Caco-2 (cell line): Measurements from ENCODE around the gene YDJC. TPM values are rescaled to one million over a fixed set of nuclear protein-coding genes. Genes with fewer than 3 reads are reported as not detected.

Source experiments
- BruUV-seq: library from RNA; stranded (reverse); fragments of 400-500 nt; replicated peaks from 2 replicates; lab custom pipeline; 2021; lab: Mats Ljungman, UMichigan
- CTCF ChIA-PET: fragments of 300-600 bp; sonication (Branson Sonifier 250); formaldehyde crosslinking; loops from one replicate; lab custom pipeline; 2022; ENCODE audit warnings: antibody characterized with exemption; lab: Charles Lee
- POLR2A ChIA-PET: fragments of 300-600 bp; sonication (Branson Sonifier 250); formaldehyde crosslinking; loops from one replicate; lab custom pipeline; 2022; ENCODE audit warnings: antibody characterized with exemption; lab: Charles Lee
- DNase-seq, 2 experiments: peaks; one replicate each; pipeline versions ENCODE4 v3.0.0 to v3.0.0-alpha.2; 2020 to 2022
- H3K27me3 ChIP-seq: replicated peaks from 2 replicates; pipeline ENCODE4 v1.6.0; 2011; ENCODE audit warnings: low read length; ENCODE audit not compliant: control insufficient read depth, insufficient read depth
- H3K36me3 ChIP-seq: 2 replicates; pipeline ENCODE4 v1.5.1; 2011; ENCODE audit warnings: low read length; ENCODE audit not compliant: control insufficient read depth, insufficient read depth
- H3K4me1 ChIP-seq: fragments of 250-450 bp; sonication (Bioruptor Pico); 2 replicates; pipeline ENCODE4 v1.5.1; 2020; ENCODE audit warnings: mild to moderate bottlenecking
- H3K4me3 ChIP-seq: 2 replicates; pipeline ENCODE4 v1.5.1; 2011; ENCODE audit warnings: low read depth, mild to moderate bottlenecking, control low read depth, low read length
- H3K9me3 ChIP-seq: fragments of 250-450 bp; sonication (Bioruptor Pico); 2 replicates; pipeline ENCODE4 v1.5.1; 2020; ENCODE audit warnings: mild to moderate bottlenecking, moderate library complexity
- H3K27ac Mint-ChIP-seq: one replicate; pipeline ENCODE4 v1.8.0; 2022; ENCODE audit warnings: mixed read lengths; ENCODE audit not compliant: unreplicated experiment
- H3K27me3 Mint-ChIP-seq: one replicate; pipeline ENCODE4 v1.8.0; 2022; ENCODE audit warnings: mixed read lengths; ENCODE audit not compliant: insufficient read depth, unreplicated experiment
- H3K36me3 Mint-ChIP-seq: one replicate; pipeline ENCODE4 v1.8.0; 2022; ENCODE audit warnings: mild to moderate bottlenecking, mixed read lengths; ENCODE audit not compliant: insufficient read depth, unreplicated experiment
- H3K4me1 Mint-ChIP-seq: one replicate; pipeline ENCODE4 v1.8.0; 2022; ENCODE audit warnings: low read depth, mixed read lengths; ENCODE audit not compliant: unreplicated experiment
- H3K4me3 Mint-ChIP-seq: one replicate; pipeline ENCODE4 v1.8.0; 2022; ENCODE audit warnings: mild to moderate bottlenecking, moderate library complexity, mixed read lengths; ENCODE audit not compliant: unreplicated experiment
- H3K9me3 Mint-ChIP-seq: one replicate; pipeline ENCODE4 v1.8.0; 2022; ENCODE audit warnings: mixed read lengths; ENCODE audit not compliant: unreplicated experiment
- intact Hi-C: fragments of 100-400 bp; cut with micrococcal nuclease; formaldehyde crosslinking; loops from one replicate; pipeline ENCODE4 v1.10.0; 2022; ENCODE audit not compliant: unreplicated experiment
- total RNA-seq: library from RNA; stranded (reverse); gene quantifications from 2 replicates; pipeline ENCODE4 v1.2.3, GENCODE V29; 2022
- TF ChIP-seq, protein P1 (sequence below), 2 experiments: fragments of 200-600 bp in 1 of 2; IDR thresholded peaks; 1 replicate in 1 of 2; 2 replicates in 1 of 2; pipeline versions ENCODE4 v1.5.1 to v1.8.0; 2011 to 2022; ENCODE audit warnings: antibody characterized with exemption in 1 of 2, control low read depth in 1 of 2, inconsistent platforms in 1 of 2, low read depth in 1 of 2, low read length in 1 of 2, mild to moderate bottlenecking in 1 of 2, moderate library complexity in 1 of 2; ENCODE audit not compliant: insufficient read depth in 1 of 2, severe bottlenecking in 1 of 2, unreplicated experiment in 1 of 2

Gene YDJC
- total RNA-seq, 1 experiment from 2014 or later = 60.0 TPM

- no peaks in the 10 kb centered on the region for H3K36me3 ChIP-seq
- Mint-ChIP-seq H3K9me3 (no peaks in the 10 kb centered on the region), H3K27ac (peak overlapping the region; percentile 81), H3K27me3 (no peaks in the 10 kb centered on the region), H3K4me1 (peaks cover 14% of the 10 kb centered on the region), H3K36me3 (peaks cover 45% of the 10 kb centered on the region), H3K4me3 (peak overlapping the region; percentile 80)
- BruUV-seq = no TSS peak
- POLR2A ChIA-PET = interaction anchor here (0.6 to 2.0 kb wide), 4 partner anchors 10 to 70 kb away, joined by 3 to 15 read pairs (median 4); partner anchors contain the start of genes PPIL2 and SDF2L1
- DNase-seq = no peak
- TF ChIP-seq, protein P1, sequence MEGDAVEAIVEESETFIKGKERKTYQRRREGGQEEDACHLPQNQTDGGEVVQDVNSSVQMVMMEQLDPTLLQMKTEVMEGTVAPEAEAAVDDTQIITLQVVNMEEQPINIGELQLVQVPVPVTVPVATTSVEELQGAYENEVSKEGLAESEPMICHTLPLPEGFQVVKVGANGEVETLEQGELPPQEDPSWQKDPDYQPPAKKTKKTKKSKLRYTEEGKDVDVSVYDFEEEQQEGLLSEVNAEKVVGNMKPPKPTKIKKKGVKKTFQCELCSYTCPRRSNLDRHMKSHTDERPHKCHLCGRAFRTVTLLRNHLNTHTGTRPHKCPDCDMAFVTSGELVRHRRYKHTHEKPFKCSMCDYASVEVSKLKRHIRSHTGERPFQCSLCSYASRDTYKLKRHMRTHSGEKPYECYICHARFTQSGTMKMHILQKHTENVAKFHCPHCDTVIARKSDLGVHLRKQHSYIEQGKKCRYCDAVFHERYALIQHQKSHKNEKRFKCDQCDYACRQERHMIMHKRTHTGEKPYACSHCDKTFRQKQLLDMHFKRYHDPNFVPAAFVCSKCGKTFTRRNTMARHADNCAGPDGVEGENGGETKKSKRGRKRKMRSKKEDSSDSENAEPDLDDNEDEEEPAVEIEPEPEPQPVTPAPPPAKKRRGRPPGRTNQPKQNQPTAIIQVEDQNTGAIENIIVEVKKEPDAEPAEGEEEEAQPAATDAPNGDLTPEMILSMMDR (IDR thresholded peaks at IDR 0.05; ENCODE audit: insufficient read depth in 1 of 2, low read depth in 1 of 2, low read length in 1 of 2, severe bottlenecking in 1 of 2, unreplicated experiment in 1 of 2) = no peak
- no peaks in the 10 kb centered on the region for H3K9me3 ChIP-seq
- peaks cover 15% of the 10 kb centered on the region for H3K4me1 ChIP-seq
- no peaks in the 10 kb centered on the region for H3K27me3 ChIP-seq
- peak overlapping the region; percentile 58 for H3K4me3 ChIP-seq
- intact Hi-C loops = no loop called here
- CTCF ChIA-PET = interaction anchor here (1.0 to 4.5 kb wide), 2 partner anchors 9 to 22 kb away, joined by 5 to 23 read pairs; partner anchors contain the start of gene SDF2L1
These were observed 21.7 kb upstream of the YDJC start for GRCh38 chr22:21651521-21652009.

DNA sequence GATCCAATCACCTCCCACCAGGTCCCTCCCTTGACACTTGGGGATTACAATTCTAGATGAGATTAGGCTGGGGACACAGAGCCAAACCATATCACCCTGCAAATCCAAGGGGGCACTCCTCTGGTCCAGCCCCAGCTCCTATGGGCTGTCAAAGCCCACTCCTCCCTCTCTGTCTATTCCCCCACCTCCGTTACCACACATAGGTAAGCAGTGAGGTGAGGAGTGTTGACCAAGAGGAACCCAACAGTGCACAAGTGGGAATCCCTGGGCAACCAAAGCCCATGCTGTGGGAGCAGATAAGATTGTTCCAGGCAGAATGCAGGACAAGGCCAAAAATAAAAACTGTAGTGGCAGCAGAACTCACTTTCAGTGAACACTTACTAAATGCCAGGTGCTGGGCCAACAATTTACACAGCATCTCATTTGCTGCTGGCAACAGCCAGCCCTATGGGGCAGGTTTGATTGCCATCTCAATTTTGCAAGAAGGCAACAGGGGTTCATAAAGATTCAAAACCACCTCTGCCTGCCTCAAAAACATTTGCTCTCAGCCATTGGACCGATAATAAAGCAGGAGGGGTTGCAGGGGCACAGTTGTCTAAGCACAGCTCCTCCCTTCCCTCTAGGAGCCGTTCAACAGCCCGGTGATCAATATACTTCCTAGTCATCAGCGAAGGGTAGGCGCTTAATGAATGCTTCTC is 21.1 kb upstream of the YDJC start:
- intact Hi-C loops = no loop called here
- no peak for DNase-seq
- POLR2A ChIA-PET = interaction anchor here (0.6 to 2.0 kb wide), 3 partner anchors 9 to 69 kb away, joined by 4 to 15 read pairs (median 5); partner anchors contain the start of gene SDF2L1
- TSS peak; percentile 81 for BruUV-seq
- Histone ChIP-seq H3K4me3 (peak overlapping the region; percentile 58), H3K4me1 (peaks cover 14% of the 10 kb centered on the region), H3K36me3 (no peaks in the 10 kb centered on the region), H3K27me3 (no peaks in the 10 kb centered on the region), H3K9me3 (no peaks in the 10 kb centered on the region)
- peak overlapping the region; percentile 80 for H3K4me3 Mint-ChIP-seq
- peak overlapping the region; percentile 81 for H3K27ac Mint-ChIP-seq
- H3K36me3 Mint-ChIP-seq = peaks cover 45% of the 10 kb centered on the region
- peaks cover 8% of the 10 kb centered on the region for H3K4me1 Mint-ChIP-seq
- no peaks in the 10 kb centered on the region for H3K27me3 Mint-ChIP-seq
- CTCF ChIA-PET = interaction anchor here (1.0 to 4.5 kb wide), 2 partner anchors 9 to 22 kb away, joined by 5 to 23 read pairs; partner anchors contain the start of gene SDF2L1
- TF ChIP-seq, protein P1 (IDR thresholded peaks at IDR 0.05; ENCODE audit: insufficient read depth in 1 of 2, low read depth in 1 of 2, low read length in 1 of 2, severe bottlenecking in 1 of 2, unreplicated experiment in 1 of 2) = no peak
- H3K9me3 Mint-ChIP-seq = no peaks in the 10 kb centered on the region

GRCh38 chr22:21650280-21650679 is 20.5 kb upstream of the YDJC start:
- BruUV-seq = no TSS peak
- Mint-ChIP-seq H3K4me1 (peaks cover 7% of the 10 kb centered on the region), H3K4me3 (peak overlapping the region; percentile 80), H3K36me3 (peaks cover 47% of the 10 kb centered on the region), H3K9me3 (no peaks in the 10 kb centered on the region), H3K27ac (peak overlapping the region; percentile 81), H3K27me3 (no peaks in the 10 kb centered on the region)
- CTCF ChIA-PET = interaction anchor here (4.5 kb wide), 1 partner anchor 8 kb away, joined by 23 read pairs; the partner anchor contains the start of gene SDF2L1
- no peaks in the 10 kb centered on the region for H3K27me3 ChIP-seq
- H3K9me3 ChIP-seq = no peaks in the 10 kb centered on the region
- DNase-seq = no peak
- no peak overlapping the region for H3K4me3 ChIP-seq
- intact Hi-C loops = no loop called here
- TF ChIP-seq, protein P1 (IDR thresholded peaks at IDR 0.05; ENCODE audit: insufficient read depth in 1 of 2, low read depth in 1 of 2, low read length in 1 of 2, severe bottlenecking in 1 of 2, unreplicated experiment in 1 of 2) = no peak
- peaks cover 14% of the 10 kb centered on the region for H3K4me1 ChIP-seq
- POLR2A ChIA-PET = no interaction called here
- no peaks in the 10 kb centered on the region; the same call in 1 of the 2 replicates for H3K36me3 ChIP-seq
